NCI-H526 (cell line): ENCODE results near the gene ST3GAL2.
"Not testable (repeated sequence)": the region's sequence is repeated elsewhere in the genome, so short reads cannot be mapped to it uniquely, and the experiment has no call there.

Source experiments
- DNase-seq, 2 experiments: peaks; one replicate each; lab custom pipeline; 2025; lab: John Stamatoyannopoulos, UW

Gene ST3GAL2

GRCh38 chr16:70386289-70386986 lies 52.5 kb downstream of the ST3GAL2 start:
- DNase-seq: not testable (repeated sequence)

GRCh38 chr16:70383421-70383960 lies 55.4 kb downstream of the ST3GAL2 start:
- no peak for DNase-seq

GRCh38 chr16:70381604-70382342 lies 57.1 kb downstream of the ST3GAL2 start:
- no peak for DNase-seq

GRCh38 chr16:70380919-70381603 lies 57.8 kb downstream of the ST3GAL2 start:
- peak; percentile 91 to 97 for DNase-seq

GRCh38 chr16:70380248-70380918 lies 58.5 kb downstream of the ST3GAL2 start:
- peak; percentile 56 to 74 for DNase-seq

- DNase-seq: no peak
Measured at GRCh38 chr16:70378869-70379493, 59.9 kb downstream of the ST3GAL2 start.

- no peak for DNase-seq
Measured at GRCh38 chr16:70377782-70378181, 61.1 kb downstream of the ST3GAL2 start.

GRCh38 chr16:70375636-70376611 lies 63.0 kb downstream of the ST3GAL2 start:
- no peak for DNase-seq

GRCh38 chr16:70374213-70374612 lies 64.7 kb downstream of the ST3GAL2 start:
- DNase-seq: no peak

GRCh38 chr16:70372921-70373728 lies 65.8 kb downstream of the ST3GAL2 start:
- DNase-seq: no peak

GRCh38 chr16:70370924-70371323 lies 68.0 kb downstream of the ST3GAL2 start:
- no peak for DNase-seq

GRCh38 chr16:70370145-70370544 lies 68.8 kb downstream of the ST3GAL2 start:
- peak in 1 of 2 experiments; percentile 2 for DNase-seq

GRCh38 chr16:70364399-70364798 lies 74.5 kb downstream of the ST3GAL2 start:
- no peak for DNase-seq

- no peak for DNase-seq
Measured at GRCh38 chr16:70359552-70359951, 79.3 kb downstream of the ST3GAL2 start.

- no peak for DNase-seq
Measured at GRCh38 chr16:70349783-70350182, 89.1 kb downstream of the ST3GAL2 start.

GRCh38 chr16:70348991-70349390 lies 89.9 kb downstream of the ST3GAL2 start:
- DNase-seq: no peak

- no peak for DNase-seq
Measured at GRCh38 chr16:70345840-70346239, 93.1 kb downstream of the ST3GAL2 start.

- no peak for DNase-seq
Measured at GRCh38 chr16:70342016-70342415, 96.9 kb downstream of the ST3GAL2 start.

- no peak for DNase-seq
Measured at GRCh38 chr16:70341600-70341999, 97.3 kb downstream of the ST3GAL2 start.
